Stomach smooth muscle (tissue), 2 donors: ENCODE measurements around the gene SLX9.
"Not testable (repeated sequence)": the region's sequence is repeated elsewhere in the genome, so short reads cannot be mapped to it uniquely, and the experiment has no call there.

Source experiments
- H3K27ac ChIP-seq: one replicate; pipeline ENCODE4 v1.7.0; 2013; ENCODE audit warnings: mild to moderate bottlenecking, low read length, inconsistent platforms
- H3K27me3 ChIP-seq, 2 donors: one replicate each; pipeline ENCODE4 v1.7.0; 2013; ENCODE audit warnings: low read length in 2 of 2; ENCODE audit not compliant: insufficient read depth in 2 of 2, control insufficient read depth in 1 of 2
- H3K36me3 ChIP-seq, 2 donors: one replicate each; pipeline ENCODE4 v1.7.0; 2013; ENCODE audit warnings: low read length in 2 of 2; ENCODE audit not compliant: control insufficient read depth in 2 of 2, insufficient read depth in 2 of 2
- H3K4me1 ChIP-seq: one replicate; pipeline ENCODE4 v1.7.0; 2013; ENCODE audit warnings: low read length; ENCODE audit not compliant: control insufficient read depth, insufficient read depth
- H3K4me3 ChIP-seq, 2 donors: one replicate each; pipeline ENCODE4 v1.7.0; 2013; ENCODE audit warnings: low read length in 2 of 2
- H3K9ac ChIP-seq, 2 donors: one replicate each; pipeline ENCODE4 v1.7.0; 2013; ENCODE audit warnings: low read length in 2 of 2, mild to moderate bottlenecking in 1 of 2
- H3K9me3 ChIP-seq, 2 donors: one replicate each; pipeline ENCODE4 v1.7.0; 2013; ENCODE audit warnings: low read length in 2 of 2; ENCODE audit not compliant: control insufficient read depth in 2 of 2
- donor health status: healthy.
- donor health status: Pancreatic carcinoma.

The SLX9 gene

GRCh38 chr21:44910229-44911067, 29.4 kb upstream of the SLX9 start:
- Histone ChIP-seq H3K4me1 (peaks cover 46% of the 10 kb centered on the region), H3K4me3 (no peak overlapping the region), H3K36me3 (no peaks in the 10 kb centered on the region), H3K9me3 (no peaks in the 10 kb centered on the region), H3K27me3 (no peaks in the 10 kb centered on the region), H3K9ac (no peak overlapping the region), H3K27ac (peak overlapping the region; percentile 41)

DNA sequence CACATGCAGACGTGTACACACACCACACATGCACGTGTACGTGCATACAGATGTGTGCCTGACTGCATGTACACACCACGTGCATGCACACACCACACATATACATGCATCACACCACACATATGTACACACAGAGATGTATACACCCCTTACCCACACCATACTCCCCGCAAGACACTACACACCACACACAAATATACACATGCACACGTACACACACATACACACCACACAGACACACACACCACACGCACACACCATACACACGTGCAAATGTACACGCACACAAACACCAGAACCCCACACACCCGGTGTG, 28.8 kb upstream of the SLX9 start:
- H3K27ac ChIP-seq, result peak overlapping the region; percentile 41
- peak overlapping the region in 1 of 2 donors; percentile 42 for H3K9ac ChIP-seq

GRCh38 chr21:44911384-44912157, 28.3 kb upstream of the SLX9 start:
- peak overlapping the region in 1 of 2 donors; percentile 29 for H3K4me3 ChIP-seq
- H3K36me3 ChIP-seq, result no peaks in the 10 kb centered on the region
- H3K27me3 ChIP-seq, result no peaks in the 10 kb centered on the region
- H3K9me3 ChIP-seq, result no peaks in the 10 kb centered on the region
- H3K4me1 ChIP-seq, result peaks cover 46% of the 10 kb centered on the region
- peak overlapping the region; percentile 41 for H3K27ac ChIP-seq
- H3K9ac ChIP-seq, result peak overlapping the region; percentile 1 to 29

More for the DNA sequence above, 28.8 kb upstream of the SLX9 start:
- no peaks in the 10 kb centered on the region for H3K27me3 ChIP-seq
- no peaks in the 10 kb centered on the region for H3K9me3 ChIP-seq
- H3K36me3 ChIP-seq, result no peaks in the 10 kb centered on the region
- H3K4me3 ChIP-seq, result peak overlapping the region in 1 of 2 donors; percentile 29
- H3K4me1 ChIP-seq, result peaks cover 46% of the 10 kb centered on the region

DNA sequence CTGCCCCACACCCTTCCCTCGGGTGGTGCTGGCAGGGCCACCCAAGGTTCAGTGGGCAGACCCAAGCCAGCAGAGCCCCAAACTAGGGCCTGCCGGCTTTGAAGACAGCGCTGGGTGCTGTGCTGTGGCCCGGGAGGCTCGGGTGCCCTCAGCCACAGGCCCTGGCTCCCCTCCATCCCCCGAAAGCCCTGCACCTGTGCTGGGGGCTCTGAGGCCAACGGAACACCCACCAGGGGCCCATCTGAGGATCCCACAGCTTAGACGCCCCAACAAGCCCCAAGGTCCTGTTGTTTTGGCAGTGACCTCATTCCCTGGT, 27.7 kb upstream of the SLX9 start:
- no peaks in the 10 kb centered on the region for H3K27me3 ChIP-seq
- H3K36me3 ChIP-seq, result no peaks in the 10 kb centered on the region
- peaks cover 46% of the 10 kb centered on the region for H3K4me1 ChIP-seq
- H3K27ac ChIP-seq, result peak overlapping the region; percentile 41
- no peaks in the 10 kb centered on the region for H3K9me3 ChIP-seq
- H3K4me3 ChIP-seq, result no peak overlapping the region
- peak overlapping the region in 1 of 2 donors; percentile 1 for H3K9ac ChIP-seq

DNA sequence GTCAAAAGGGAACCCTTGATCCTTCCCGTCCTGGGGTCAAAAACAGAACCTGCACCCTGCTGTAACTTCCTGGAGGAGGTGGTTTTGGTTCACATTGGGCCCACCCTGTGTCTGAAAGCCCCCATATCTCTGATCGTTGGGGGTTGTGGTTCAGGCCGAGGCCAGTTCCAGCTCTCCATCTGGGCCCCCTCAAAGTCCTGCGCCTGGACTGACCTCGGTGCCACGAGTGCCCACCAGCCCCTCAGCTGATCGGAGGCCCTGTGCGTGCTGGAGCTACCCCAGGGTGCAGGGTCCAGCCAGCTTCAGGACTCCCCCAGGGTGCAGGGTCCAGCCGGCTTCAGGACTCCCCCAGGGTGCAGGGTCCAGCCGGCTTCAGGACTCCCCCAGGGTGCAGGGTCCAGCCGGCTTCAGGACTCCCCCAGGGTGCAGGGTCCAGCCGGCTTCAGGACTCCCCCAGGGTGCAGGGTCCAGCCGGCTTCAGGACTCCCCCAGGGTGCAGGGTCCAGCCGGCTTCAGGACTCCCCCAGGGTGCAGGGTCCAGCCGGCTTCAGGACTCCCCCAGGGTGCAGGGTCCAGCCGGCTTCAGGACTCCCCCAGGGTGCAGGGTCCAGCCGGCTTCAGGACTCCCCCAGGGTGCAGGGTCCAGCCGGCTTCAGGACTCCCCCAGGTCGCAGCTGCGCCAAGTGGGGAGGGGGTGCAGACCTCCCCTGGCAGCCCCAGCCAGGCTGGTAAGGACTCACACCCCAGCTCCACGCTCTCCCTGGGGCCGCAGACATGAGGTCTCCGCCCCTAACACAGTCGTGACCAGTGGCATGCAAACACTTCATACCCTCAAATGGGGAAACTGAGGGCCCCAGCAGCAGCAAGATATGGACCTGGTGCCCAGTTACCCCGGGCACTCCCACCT, 27.1 kb upstream of the SLX9 start:
- not testable (repeated sequence) for H3K27me3 ChIP-seq, H3K9me3 ChIP-seq, H3K4me3 ChIP-seq, H3K9ac ChIP-seq, H3K27ac ChIP-seq, H3K36me3 ChIP-seq
- peaks cover 40% of the 10 kb centered on the region for H3K4me1 ChIP-seq

GRCh38 chr21:44913425-44914175, 26.2 kb upstream of the SLX9 start:
- Histone ChIP-seq H3K27ac (no peak overlapping the region), H3K27me3 (peaks cover 0 to 7% of the 10 kb centered on the region in 2 donors), H3K4me3 (no peak overlapping the region), H3K36me3 (no peaks in the 10 kb centered on the region), H3K4me1 (peaks cover 35% of the 10 kb centered on the region), H3K9ac (no peak overlapping the region), H3K9me3 (no peaks in the 10 kb centered on the region)

- Histone ChIP-seq H3K27ac (no peak overlapping the region), H3K36me3 (no peaks in the 10 kb centered on the region), H3K9me3 (no peaks in the 10 kb centered on the region), H3K9ac (no peak overlapping the region), H3K27me3 (peaks cover 0 to 7% of the 10 kb centered on the region in 2 donors), H3K4me3 (no peak overlapping the region), H3K4me1 (peaks cover 28% of the 10 kb centered on the region)
Observed at GRCh38 chr21:44914176-44914874, 25.5 kb upstream of the SLX9 start.

GRCh38 chr21:44916965-44917364, 22.9 kb upstream of the SLX9 start:
- H3K9ac ChIP-seq, result no peak overlapping the region
- no peak overlapping the region for H3K27ac ChIP-seq
- H3K9me3 ChIP-seq, result no peaks in the 10 kb centered on the region
- peaks cover 4% of the 10 kb centered on the region for H3K4me1 ChIP-seq
- peaks cover 8 to 13% of the 10 kb centered on the region in 2 donors for H3K27me3 ChIP-seq
- H3K4me3 ChIP-seq, result no peak overlapping the region
- no peaks in the 10 kb centered on the region for H3K36me3 ChIP-seq

GRCh38 chr21:44917446-44918106, 22.3 kb upstream of the SLX9 start:
- Histone ChIP-seq H3K9ac (no peak overlapping the region), H3K4me3 (no peak overlapping the region), H3K4me1 (no peaks in the 10 kb centered on the region)

More at GRCh38 chr21:44917446-44918106, 22.3 kb upstream of the SLX9 start:
- H3K27me3 ChIP-seq, result peaks cover 8 to 13% of the 10 kb centered on the region in 2 donors
- H3K36me3 ChIP-seq, result no peaks in the 10 kb centered on the region
- H3K9me3 ChIP-seq, result no peaks in the 10 kb centered on the region
- H3K27ac ChIP-seq, result no peak overlapping the region
